Uterus (tissue), 4 donors: ENCODE results near the gene MAML1. TPM values are rescaled to one million over a fixed set of nuclear protein-coding genes. Genes with fewer than 3 reads are reported as not detected.
A peak's percentile ranks its signal among the peaks of the same experiment; 100 is the strongest.

ENCODE experiments used
- DNase-seq, 2 donors: peaks; one replicate each; pipeline ENCODE4 v3.0.0-alpha.2; 2019 to 2020
- H3K27ac ChIP-seq, 2 donors: fragments of 200-600 bp; sonication (generic); 1 replicate in 1 of 2; 2 replicates in 1 of 2; pipeline ENCODE4 v1.5.1; 2016 to 2018
- H3K27me3 ChIP-seq, 2 donors: fragments of 200-600 bp; sonication (generic); one replicate each; pipeline ENCODE4 v1.5.1; 2018 to 2019; ENCODE audit warnings: control low read depth in 1 of 2
- H3K36me3 ChIP-seq, 2 donors: fragments of 200-600 bp; sonication (generic); one replicate each; pipeline ENCODE4 v1.5.1; 2019; ENCODE audit warnings: control low read depth in 1 of 2
- H3K4me1 ChIP-seq, 2 donors: fragments of 200-600 bp; sonication (generic); one replicate each; pipeline ENCODE4 v1.5.1; 2018 to 2019; ENCODE audit warnings: control low read depth in 1 of 2
- H3K4me3 ChIP-seq, 2 donors: fragments of 200-600 bp; sonication (generic); 1 replicate in 1 of 2; 2 replicates in 1 of 2; pipeline ENCODE4 v1.5.1; 2018 to 2019; ENCODE audit warnings: mild to moderate bottlenecking in 1 of 2
- H3K9me3 ChIP-seq, 2 donors: fragments of 200-600 bp; sonication (generic); one replicate each; pipeline ENCODE4 v1.5.1; 2019; ENCODE audit warnings: control low read depth in 1 of 2
- POLR2A ChIP-seq, 2 donors: fragments of 450-650 bp; IDR thresholded peaks; one replicate each; pipeline ENCODE4 v1.6.1; 2016; ENCODE audit warnings: antibody characterized with exemption in 2 of 2, mild to moderate bottlenecking in 1 of 2, moderate library complexity in 1 of 2
- intact Hi-C: fragments of 100-400 bp; cut with DNase I; formaldehyde crosslinking; loops from one replicate; pipeline ENCODE4 v1.15.1; 2023; ENCODE audit warnings: low total_unique reads
- total RNA-seq, 4 donors: library from RNA; depleted of rRNA in 3 of 4; stranded (reverse); fragments of >200 nt in 3 of 4; gene quantifications; one replicate each; pipeline versions ENCODE4 v1.1.0 to v1.2.4, GENCODE V29; 2014 to 2023
- TF ChIP-seq, protein P1 (sequence below), 4 experiments: fragments of 200-600 bp in 2 of 4; fragments of 450-650 bp in 2 of 4; sonication (generic) in 2 of 4; IDR thresholded peaks; one replicate each; pipeline ENCODE4 v1.5.1; 2016 to 2019; ENCODE audit warnings: antibody characterized with exemption in 4 of 4, mild to moderate bottlenecking in 2 of 4, moderate library complexity in 1 of 4
- donor health status: DM: yes; HTN: yes; CAD: no.

MAML1 gene
- total RNA-seq, 4 donors from 2014 or later, result 19.7 to 44.1 (median 21.4) TPM

GRCh38 chr5:179796877-179797608 is 64.4 kb downstream of the MAML1 start:
- no peaks in the 10 kb centered on the region for H3K9me3 ChIP-seq
- peak overlapping the region; percentile 77 to 81 for H3K27ac ChIP-seq
- no peaks in the 10 kb centered on the region for H3K36me3 ChIP-seq
- intact Hi-C loops, result no loop called here
- peak in 1 of 2 donors; percentile 21 for DNase-seq
- no peaks in the 10 kb centered on the region for H3K27me3 ChIP-seq
- H3K4me3 ChIP-seq, result no peak overlapping the region
- peaks cover 0 to 9% of the 10 kb centered on the region in 2 donors for H3K4me1 ChIP-seq
- TF ChIP-seq POLR2A (IDR thresholded peaks at IDR 0.05), result no peak
- TF ChIP-seq, protein P1, sequence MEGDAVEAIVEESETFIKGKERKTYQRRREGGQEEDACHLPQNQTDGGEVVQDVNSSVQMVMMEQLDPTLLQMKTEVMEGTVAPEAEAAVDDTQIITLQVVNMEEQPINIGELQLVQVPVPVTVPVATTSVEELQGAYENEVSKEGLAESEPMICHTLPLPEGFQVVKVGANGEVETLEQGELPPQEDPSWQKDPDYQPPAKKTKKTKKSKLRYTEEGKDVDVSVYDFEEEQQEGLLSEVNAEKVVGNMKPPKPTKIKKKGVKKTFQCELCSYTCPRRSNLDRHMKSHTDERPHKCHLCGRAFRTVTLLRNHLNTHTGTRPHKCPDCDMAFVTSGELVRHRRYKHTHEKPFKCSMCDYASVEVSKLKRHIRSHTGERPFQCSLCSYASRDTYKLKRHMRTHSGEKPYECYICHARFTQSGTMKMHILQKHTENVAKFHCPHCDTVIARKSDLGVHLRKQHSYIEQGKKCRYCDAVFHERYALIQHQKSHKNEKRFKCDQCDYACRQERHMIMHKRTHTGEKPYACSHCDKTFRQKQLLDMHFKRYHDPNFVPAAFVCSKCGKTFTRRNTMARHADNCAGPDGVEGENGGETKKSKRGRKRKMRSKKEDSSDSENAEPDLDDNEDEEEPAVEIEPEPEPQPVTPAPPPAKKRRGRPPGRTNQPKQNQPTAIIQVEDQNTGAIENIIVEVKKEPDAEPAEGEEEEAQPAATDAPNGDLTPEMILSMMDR (IDR thresholded peaks at IDR 0.05), result no peak

DNA sequence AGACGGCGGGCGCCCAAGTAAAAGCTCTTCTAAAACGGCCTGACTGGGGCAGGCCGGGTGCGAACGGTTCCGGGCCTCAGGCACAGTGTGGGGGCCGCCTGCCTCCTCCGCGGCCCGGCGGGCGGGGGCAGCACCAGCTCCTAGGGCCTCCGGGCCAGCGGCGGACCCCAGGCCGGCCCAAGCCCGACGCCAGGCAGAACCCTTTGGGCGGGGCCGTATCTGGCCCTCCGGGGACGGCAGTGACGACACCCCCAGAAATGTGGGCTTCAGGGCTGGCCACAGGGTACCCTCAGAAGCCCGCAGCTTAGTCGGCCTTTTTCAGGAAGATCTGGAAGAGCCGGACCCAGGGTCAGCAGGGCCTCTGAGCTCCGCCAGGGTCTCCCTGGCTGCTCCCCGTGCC is 65.1 kb downstream of the MAML1 start:
- DNase-seq, result no peak
- Histone ChIP-seq H3K4me3 (no peak overlapping the region), H3K36me3 (no peaks in the 10 kb centered on the region), H3K9me3 (no peaks in the 10 kb centered on the region), H3K27me3 (no peaks in the 10 kb centered on the region), H3K4me1 (peaks cover 0 to 9% of the 10 kb centered on the region in 2 donors), H3K27ac (no peak overlapping the region)
- intact Hi-C loops, result no loop called here
- TF ChIP-seq, protein P1 (IDR thresholded peaks at IDR 0.05), result no peak
- TF ChIP-seq POLR2A (IDR thresholded peaks at IDR 0.05), result no peak

- no peak for DNase-seq
- intact Hi-C loops, result no loop called here
- peaks cover 0 to 9% of the 10 kb centered on the region in 2 donors for H3K4me1 ChIP-seq
Observed at GRCh38 chr5:179798144-179798770, 65.6 kb downstream of the MAML1 start.

DNA sequence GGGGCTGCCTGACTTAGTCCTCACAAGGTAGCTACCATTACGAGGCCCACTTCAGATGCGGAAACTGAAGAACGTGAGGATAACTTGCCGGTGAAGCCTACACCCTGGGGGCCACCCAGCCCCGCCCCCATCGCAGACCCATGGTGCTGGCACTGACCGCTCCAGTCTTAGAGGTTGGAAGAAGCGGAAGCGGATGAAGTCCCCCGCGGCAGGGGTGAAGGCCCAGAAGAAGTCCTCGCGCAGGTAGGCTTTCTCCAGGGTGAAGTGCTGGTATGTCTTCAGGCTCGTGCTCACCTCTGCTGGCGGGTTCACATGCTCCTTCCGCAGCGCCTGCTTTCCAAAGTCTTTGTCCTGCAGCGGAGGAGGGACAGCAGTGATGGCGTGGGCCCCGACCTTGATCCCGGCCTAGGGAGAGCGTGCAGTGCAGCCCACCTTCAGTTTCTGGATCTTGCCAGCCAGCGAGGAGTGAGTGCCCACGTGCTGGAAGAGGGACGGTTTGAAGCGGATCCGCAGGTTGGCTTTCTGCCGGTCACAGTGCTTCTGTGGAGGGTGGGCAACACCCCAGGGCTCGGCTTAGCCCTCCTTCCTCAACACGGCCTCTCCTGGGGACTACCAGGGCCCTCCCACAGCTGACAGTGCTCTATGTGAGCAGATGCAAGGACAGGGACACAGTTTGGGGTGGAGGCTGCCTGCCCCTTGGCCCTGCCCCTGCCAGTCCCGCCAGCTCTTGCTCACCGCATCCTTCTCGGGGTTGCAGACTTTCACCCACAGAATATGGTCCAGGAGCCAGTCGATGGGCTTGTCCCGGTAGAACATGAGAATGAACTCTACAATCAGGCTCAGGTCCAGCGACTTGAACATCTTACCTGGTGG is 66.4 kb downstream of the MAML1 start:
- H3K36me3 ChIP-seq, result no peaks in the 10 kb centered on the region
- intact Hi-C loops, result no loop called here
- H3K9me3 ChIP-seq, result no peaks in the 10 kb centered on the region
- H3K27me3 ChIP-seq, result no peaks in the 10 kb centered on the region
- H3K4me1 ChIP-seq, result peaks cover 0 to 9% of the 10 kb centered on the region in 2 donors
- TF ChIP-seq, protein P1 (IDR thresholded peaks at IDR 0.05), result no peak
- no peak for TF ChIP-seq POLR2A (IDR thresholded peaks at IDR 0.05)
- H3K27ac ChIP-seq, result no peak overlapping the region
- DNase-seq, result no peak
- H3K4me3 ChIP-seq, result no peak overlapping the region

More at GRCh38 chr5:179798144-179798770, 65.6 kb downstream of the MAML1 start:
- Histone ChIP-seq H3K36me3 (no peaks in the 10 kb centered on the region), H3K27ac (no peak overlapping the region), H3K9me3 (no peaks in the 10 kb centered on the region), H3K4me3 (no peak overlapping the region), H3K27me3 (no peaks in the 10 kb centered on the region)
- TF ChIP-seq, protein P1 (IDR thresholded peaks at IDR 0.05), result no peak
- no peak for TF ChIP-seq POLR2A (IDR thresholded peaks at IDR 0.05)
